Activated naive CD4-positive, alpha-beta T cell treated with anti-CD3 and anti-CD28 coated beads, Interleukin-2, amount 50 U/mL, for 16 hours (primary cell): ENCODE measurements around the gene UBTD2.

ENCODE experiments used
- DNase-seq: peaks from one replicate; pipeline ENCODE4 v3.0.0-alpha.2; 2020

The UBTD2 gene

GRCh38 chr5:172166030-172166826 lies 117.3 kb downstream of the UBTD2 start:
- no peak for DNase-seq

DNA sequence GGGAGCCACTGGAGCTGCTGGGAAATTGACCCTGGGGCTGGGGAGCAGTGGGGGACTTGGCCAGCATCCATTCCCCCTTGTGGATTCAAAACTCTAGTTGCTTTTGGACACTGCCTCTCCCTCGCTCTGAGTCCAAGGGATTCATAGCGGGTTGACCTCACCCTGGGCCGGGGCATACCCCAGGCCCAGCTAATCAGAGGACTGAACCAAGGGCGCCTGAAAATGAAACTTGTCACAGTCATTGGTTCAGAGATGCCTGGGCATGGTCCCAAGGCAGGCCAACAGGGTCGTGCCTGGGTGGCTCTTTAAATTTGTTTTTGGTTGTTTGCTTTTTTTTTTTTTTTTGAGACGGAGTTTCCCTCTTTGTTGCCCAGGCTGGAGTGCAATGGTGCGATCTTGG lies 118.1 kb downstream of the UBTD2 start:
- no peak for DNase-seq

- no peak for DNase-seq
Observed at GRCh38 chr5:172164769-172165212, 118.8 kb downstream of the UBTD2 start.

- DNase-seq, result no peak
Observed at GRCh38 chr5:172163346-172163745, 120.2 kb downstream of the UBTD2 start.

- DNase-seq, result no peak
Observed at GRCh38 chr5:172162987-172163343, 120.6 kb downstream of the UBTD2 start.

DNA sequence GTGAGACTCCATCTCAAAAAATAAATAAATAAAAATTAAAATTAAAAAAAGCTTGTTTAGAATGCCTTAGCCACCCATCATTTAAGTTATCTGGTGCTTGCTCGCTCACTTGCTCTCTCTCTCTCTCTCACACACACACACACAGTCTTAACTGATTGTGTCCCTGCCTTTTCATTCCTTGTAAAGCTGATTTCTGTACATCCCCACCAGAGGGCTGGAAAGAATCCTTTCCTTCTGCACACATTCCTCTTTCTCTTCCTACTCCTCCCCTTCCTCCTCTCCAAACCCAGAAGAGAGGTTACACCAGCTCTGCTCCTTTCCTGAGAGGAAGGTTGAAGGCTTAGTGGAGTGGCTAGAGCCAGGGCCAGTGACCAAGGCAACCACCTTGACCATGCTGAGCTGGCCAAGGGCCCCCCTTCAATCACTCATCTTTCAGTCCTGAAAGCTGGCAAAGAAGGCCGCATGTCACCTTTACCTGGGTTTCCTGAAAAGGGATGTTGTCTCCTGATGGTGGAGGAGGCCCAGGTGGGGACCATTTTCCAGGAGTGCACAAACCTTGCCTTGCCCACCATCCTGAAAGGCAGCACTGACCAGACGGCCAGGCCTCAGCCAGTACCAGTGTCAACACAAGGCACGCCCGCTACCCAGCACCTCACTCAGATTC lies 121.1 kb downstream of the UBTD2 start:
- DNase-seq, result no peak

DNA sequence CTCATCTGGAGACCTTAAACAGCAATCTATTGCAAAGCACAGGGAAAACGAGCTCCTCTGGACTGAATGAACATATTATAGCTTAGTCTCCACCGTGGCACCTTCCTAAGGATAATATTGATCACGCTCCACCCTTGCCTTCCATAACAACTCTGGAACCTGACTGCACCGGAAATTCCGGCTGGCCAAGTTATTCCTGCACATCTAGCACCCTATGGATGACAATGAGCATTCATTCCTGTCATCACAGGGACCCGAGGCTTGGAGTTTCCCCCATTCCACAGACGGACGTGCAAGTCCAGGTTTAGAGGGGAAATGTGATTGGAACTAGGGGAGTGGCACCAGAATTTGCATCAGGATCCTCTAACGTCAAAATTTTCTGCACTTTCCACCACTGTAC lies 123.1 kb downstream of the UBTD2 start:
- no peak for DNase-seq
